Measurements from ENCODE around the gene LCN6.

DNA sequence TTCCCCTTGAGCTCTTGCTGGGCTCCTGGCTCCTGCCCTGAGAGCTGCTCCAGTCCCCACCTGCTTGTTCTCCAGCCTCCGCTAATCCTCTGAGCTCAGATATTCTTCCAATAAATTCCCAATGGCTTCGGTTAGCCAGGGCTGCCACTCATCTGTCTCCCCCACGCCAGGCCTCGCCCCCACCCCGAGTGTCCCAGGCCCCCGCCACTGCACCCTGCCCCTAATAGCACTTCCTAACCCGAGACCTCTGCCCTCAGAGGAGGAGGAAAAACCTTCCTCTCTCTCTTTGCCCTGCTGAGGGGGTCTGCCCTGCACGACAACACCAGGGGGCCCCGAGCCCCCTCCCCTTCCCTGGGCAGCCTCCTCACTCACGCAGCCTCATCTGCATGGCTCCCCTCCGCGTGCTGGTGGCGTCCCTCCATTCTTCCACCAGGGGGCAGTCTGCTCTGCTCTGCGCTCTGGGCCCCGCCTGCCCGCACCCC lies 21.4 kb upstream of the LCN6 start:
- TF ChIP-seq, protein P1, sequence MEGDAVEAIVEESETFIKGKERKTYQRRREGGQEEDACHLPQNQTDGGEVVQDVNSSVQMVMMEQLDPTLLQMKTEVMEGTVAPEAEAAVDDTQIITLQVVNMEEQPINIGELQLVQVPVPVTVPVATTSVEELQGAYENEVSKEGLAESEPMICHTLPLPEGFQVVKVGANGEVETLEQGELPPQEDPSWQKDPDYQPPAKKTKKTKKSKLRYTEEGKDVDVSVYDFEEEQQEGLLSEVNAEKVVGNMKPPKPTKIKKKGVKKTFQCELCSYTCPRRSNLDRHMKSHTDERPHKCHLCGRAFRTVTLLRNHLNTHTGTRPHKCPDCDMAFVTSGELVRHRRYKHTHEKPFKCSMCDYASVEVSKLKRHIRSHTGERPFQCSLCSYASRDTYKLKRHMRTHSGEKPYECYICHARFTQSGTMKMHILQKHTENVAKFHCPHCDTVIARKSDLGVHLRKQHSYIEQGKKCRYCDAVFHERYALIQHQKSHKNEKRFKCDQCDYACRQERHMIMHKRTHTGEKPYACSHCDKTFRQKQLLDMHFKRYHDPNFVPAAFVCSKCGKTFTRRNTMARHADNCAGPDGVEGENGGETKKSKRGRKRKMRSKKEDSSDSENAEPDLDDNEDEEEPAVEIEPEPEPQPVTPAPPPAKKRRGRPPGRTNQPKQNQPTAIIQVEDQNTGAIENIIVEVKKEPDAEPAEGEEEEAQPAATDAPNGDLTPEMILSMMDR (IDR thresholded peaks at IDR 0.05): peak in 3 of 4 donors; percentile 28 to 46 (median 39)
- TF ChIP-seq POLR2A (IDR thresholded peaks at IDR 0.05): no peak

Measured in right lobe of liver (tissue), 4 donors.